SK-N-SH (cell line): Measurements from ENCODE around the gene ASPDH. TPM values are rescaled to one million over a fixed set of nuclear protein-coding genes. Genes with fewer than 3 reads are reported as not detected.

ENCODE experiments used
- CTCF ChIA-PET: fragments of 300-600, 350-600 bp; formaldehyde crosslinking; extraction: SDS; loops from one replicate; lab custom pipeline; 2021; lab: Yijun Ruan, JAX
- POLR2A ChIA-PET: fragments of 350-600 bp; sonication (Branson Sonifier 250); formaldehyde crosslinking; extraction: SDS; loops from one replicate; lab custom pipeline; 2020; ENCODE audit warnings: antibody characterized with exemption, inconsistent platforms; lab: Yijun Ruan, JAX
- DNase-seq: peaks from one replicate; pipeline ENCODE4 v3.0.0; 2012
- H2AFZ ChIP-seq: fragments of 200-600 bp; sonication (generic); 2 replicates; pipeline ENCODE4 v1.8.1; 2016; ENCODE audit warnings: antibody characterized with exemption, mild to moderate bottlenecking, low read depth
- H3F3A ChIP-seq: fragments of 200-600 bp; sonication (generic); replicated peaks from 2 replicates; pipeline ENCODE3; 2016; ENCODE audit warnings: antibody characterized with exemption, mild to moderate bottlenecking; ENCODE audit not compliant: insufficient read depth
- H3K27ac ChIP-seq, 2 experiments: fragments of 200-500 bp in 1 of 2; fragments of 200-600 bp in 1 of 2; sonication (Bioruptor generic) in 1 of 2; sonication (generic), shearing (Covaris generic) in 1 of 2; 2 replicates each; pipeline versions ENCODE4 v1.5.1 to v1.6.1; 2014 to 2016; ENCODE audit warnings: low read depth in 2 of 2, inconsistent platforms in 1 of 2, low read length in 1 of 2, mild to moderate bottlenecking in 1 of 2, mixed read lengths in 1 of 2
- H3K27me3 ChIP-seq: fragments of 200-600 bp; sonication (generic), shearing (Covaris generic); 2 replicates; pipeline ENCODE4 v1.6.1; 2016; ENCODE audit warnings: mixed run types; ENCODE audit not compliant: insufficient read depth
- H3K36me3 ChIP-seq, 2 experiments: fragments of 200-500 bp in 1 of 2; fragments of 200-600 bp in 1 of 2; sonication (Bioruptor generic) in 1 of 2; sonication (generic) in 1 of 2; replicated peaks in 1 of 2; 2 replicates each; pipeline versions ENCODE3 to v1.5.1; 2014 to 2016; ENCODE audit warnings: low read length in 1 of 2, mild to moderate bottlenecking in 1 of 2; ENCODE audit not compliant: insufficient read depth in 2 of 2, control insufficient read depth in 1 of 2
- H3K4me1 ChIP-seq, 2 experiments: fragments of 200-500 bp in 1 of 2; fragments of 200-600 bp in 1 of 2; sonication (Bioruptor generic) in 1 of 2; sonication (generic), shearing (Covaris generic) in 1 of 2; 2 replicates each; pipeline versions ENCODE4 v1.5.1 to v1.6.1; 2014 to 2016; ENCODE audit warnings: low read depth in 1 of 2, low read length in 1 of 2, mixed run types in 1 of 2; ENCODE audit not compliant: insufficient read depth in 2 of 2, control insufficient read depth in 1 of 2
- H3K4me2 ChIP-seq: fragments of 200-600 bp; sonication (generic), shearing (Covaris generic); 2 replicates; pipeline ENCODE4 v1.6.1; 2017; ENCODE audit warnings: mixed run types
- H3K4me3 ChIP-seq, 2 experiments: fragments of 200-500 bp in 1 of 2; fragments of 200-600 bp in 1 of 2; sonication (Bioruptor generic) in 1 of 2; sonication (generic), shearing (Covaris generic) in 1 of 2; 2 replicates each; pipeline versions ENCODE4 v1.5.1 to v1.8.1; 2014 to 2016; ENCODE audit warnings: low read depth in 2 of 2, inconsistent platforms in 1 of 2, low read length in 1 of 2, mild to moderate bottlenecking in 1 of 2, mixed read lengths in 1 of 2, moderate library complexity in 1 of 2
- H3K79me2 ChIP-seq: fragments of 200-600 bp; sonication (generic); 2 replicates; pipeline ENCODE4 v1.8.1; 2017; ENCODE audit warnings: mild to moderate bottlenecking; ENCODE audit not compliant: insufficient read depth
- H3K9ac ChIP-seq: fragments of 200-600 bp; sonication (generic); 2 replicates; pipeline ENCODE4 v1.6.1; 2017; ENCODE audit warnings: mixed run types
- H3K9me2 ChIP-seq: fragments of 200-600 bp; sonication (generic); 2 replicates; pipeline ENCODE4 v1.6.1; 2017; ENCODE audit warnings: mixed run types
- H3K9me3 ChIP-seq: fragments of 200-600 bp; sonication (generic); 2 replicates; pipeline ENCODE4 v1.6.1; 2017; ENCODE audit warnings: mixed run types, mild to moderate bottlenecking, moderate library complexity
- H4K20me1 ChIP-seq: fragments of 200-600 bp; sonication (generic); 2 replicates; pipeline ENCODE4 v1.6.1; 2017; ENCODE audit warnings: mild to moderate bottlenecking, mixed run types; ENCODE audit not compliant: insufficient read depth
- CHD2 ChIP-seq: fragments of 150-350 bp; IDR thresholded peaks from 2 replicates; pipeline ENCODE4 v1.6.1; 2018; ENCODE audit warnings: low read length; ENCODE audit not compliant: partially characterized antibody
- ELF1 ChIP-seq: IDR thresholded peaks from 2 replicates; pipeline ENCODE4 v1.4.0; 2012
- EZH2phosphoT487 ChIP-seq: fragments of 200-600 bp; sonication (generic); IDR thresholded peaks from 2 replicates; pipeline ENCODE4 v1.6.1; 2017; ENCODE audit warnings: low read depth, mixed run types, mild to moderate bottlenecking, antibody characterized with exemption, moderate library complexity, borderline replicate concordance
- FOSL2 ChIP-seq: IDR thresholded peaks from 2 replicates; pipeline ENCODE4 v1.4.0; 2012; ENCODE audit warnings: low read depth, mild to moderate bottlenecking, moderate library complexity, borderline replicate concordance
- FOXM1 ChIP-seq: IDR thresholded peaks from 2 replicates; pipeline ENCODE4 v1.4.0; 2012; ENCODE audit warnings: low read depth, mild to moderate bottlenecking
- GABPA ChIP-seq: IDR thresholded peaks from 2 replicates; pipeline ENCODE4 v1.4.0; 2012; ENCODE audit warnings: low read depth, mild to moderate bottlenecking
- JUND ChIP-seq: IDR thresholded peaks from 2 replicates; pipeline ENCODE4 v1.4.0; 2012
- NFIC ChIP-seq: IDR thresholded peaks from 2 replicates; pipeline ENCODE4 v1.4.0; 2012; ENCODE audit warnings: borderline replicate concordance
- RAD21 ChIP-seq: IDR thresholded peaks from 2 replicates; pipeline ENCODE4 v1.6.1; 2012; ENCODE audit warnings: mild to moderate bottlenecking, low read length
- TAF1 ChIP-seq: IDR thresholded peaks from 2 replicates; pipeline ENCODE4 v1.6.1; 2012; ENCODE audit warnings: low read depth, mild to moderate bottlenecking, low read length, moderate library complexity, borderline replicate concordance
- TCF12 ChIP-seq: IDR thresholded peaks from 2 replicates; pipeline ENCODE4 v1.4.0; 2012
- TEAD4 ChIP-seq: IDR thresholded peaks from 2 replicates; pipeline ENCODE4 v1.4.0; 2012; ENCODE audit warnings: mild to moderate bottlenecking, borderline replicate concordance; ENCODE audit not compliant: insufficient read depth
- WGBS: methylation state at CpG from one replicate; pipeline ENCODE4 v1.1.6; 2017; ENCODE audit warnings: low lambda C conversion rate; 5-methylcytosine and 5-hydroxymethylcytosine counted together
- polyA plus RNA-seq, 3 experiments: library from polyadenylated mRNA; depleted of rRNA; stranded (reverse); fragments of >200 nt; gene quantifications; 2 replicates each; pipeline ENCODE4 v1.2.3, GENCODE V29; 2012
- TF ChIP-seq, protein P1 (sequence below): IDR thresholded peaks from 2 replicates; pipeline ENCODE4 v1.4.0; 2012; ENCODE audit warnings: low read depth, borderline replicate concordance
- TF ChIP-seq, protein P2 (sequence below): fragments of 200-600 bp; sonication (generic); IDR thresholded peaks from 2 replicates; pipeline ENCODE4 v1.6.1; 2017; ENCODE audit warnings: antibody characterized with exemption, mild to moderate bottlenecking, moderate library complexity
- TF ChIP-seq, protein P3 (sequence below): IDR thresholded peaks from 2 replicates; pipeline ENCODE4 v1.6.1; 2012; ENCODE audit warnings: mild to moderate bottlenecking, low read depth, low read length, moderate library complexity

ASPDH gene
- polyA plus RNA-seq, 1 of the 3 experiments (the other 2 are of a cell fraction), result 0.07 TPM

DNA sequence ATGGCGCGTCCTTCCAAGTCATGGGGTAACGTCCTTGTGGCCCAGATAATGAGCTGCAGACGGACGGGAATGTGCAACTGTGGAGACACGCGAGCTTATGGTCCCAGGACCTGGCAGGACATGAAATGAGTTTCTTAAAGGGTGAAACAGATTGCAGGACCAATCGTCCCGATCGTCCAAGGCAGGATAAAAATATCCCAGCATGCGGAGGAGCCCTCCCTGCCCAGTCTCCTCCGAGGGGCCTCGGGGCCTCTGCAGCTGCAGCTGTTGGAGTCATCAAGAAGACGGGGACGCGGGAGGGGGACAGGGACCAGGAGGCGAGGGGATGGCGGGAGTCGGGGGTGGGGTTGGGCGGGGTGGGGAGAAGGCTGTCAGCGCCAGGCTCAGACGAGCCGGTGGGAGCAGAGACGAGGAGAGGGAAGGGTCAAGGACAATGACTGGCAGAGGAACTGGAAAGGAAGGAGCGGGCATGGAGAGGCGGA lies 22.7 kb downstream of the ASPDH start:
- H3K4me2 ChIP-seq, result no peak overlapping the region
- ChIA-PET POLR2A (interaction anchor here (0.6 kb wide), 1 partner anchor 18 kb away, joined by 4 read pairs; no protein-coding TSS in a partner anchor), CTCF (interaction anchor here (3.1 kb wide), 1 partner anchor 66 kb away, joined by 9 read pairs; no protein-coding TSS in a partner anchor)
- H4K20me1 ChIP-seq, result no peaks in the 10 kb centered on the region
- H3K4me3 ChIP-seq, result no peak overlapping the region
- H3K4me1 ChIP-seq, result peaks cover 0 to 3% of the 10 kb centered on the region in 2 experiments; a peak in 1 of 4 replicates
- peaks cover 5% of the 10 kb centered on the region; the same call in 1 of the 2 replicates for H3K27me3 ChIP-seq
- no peaks in the 10 kb centered on the region for H3K79me2 ChIP-seq
- H3F3A ChIP-seq, result no peaks in the 10 kb centered on the region
- no peak overlapping the region for H2AFZ ChIP-seq
- H3K9me2 ChIP-seq, result no peaks in the 10 kb centered on the region
- H3K9me3 ChIP-seq, result no peaks in the 10 kb centered on the region; the same call in 1 of the 2 replicates
- TF ChIP-seq JUND (no peak), NFIC (no peak), CHD2 (no peak), EZH2phosphoT487 (no peak), GABPA (no peak), TAF1 (no peak), TEAD4 (no peak), ELF1 (no peak), FOXM1 (no peak), FOSL2 (no peak), RAD21 (no peak), TCF12 (no peak)
- TF ChIP-seq, protein P1, sequence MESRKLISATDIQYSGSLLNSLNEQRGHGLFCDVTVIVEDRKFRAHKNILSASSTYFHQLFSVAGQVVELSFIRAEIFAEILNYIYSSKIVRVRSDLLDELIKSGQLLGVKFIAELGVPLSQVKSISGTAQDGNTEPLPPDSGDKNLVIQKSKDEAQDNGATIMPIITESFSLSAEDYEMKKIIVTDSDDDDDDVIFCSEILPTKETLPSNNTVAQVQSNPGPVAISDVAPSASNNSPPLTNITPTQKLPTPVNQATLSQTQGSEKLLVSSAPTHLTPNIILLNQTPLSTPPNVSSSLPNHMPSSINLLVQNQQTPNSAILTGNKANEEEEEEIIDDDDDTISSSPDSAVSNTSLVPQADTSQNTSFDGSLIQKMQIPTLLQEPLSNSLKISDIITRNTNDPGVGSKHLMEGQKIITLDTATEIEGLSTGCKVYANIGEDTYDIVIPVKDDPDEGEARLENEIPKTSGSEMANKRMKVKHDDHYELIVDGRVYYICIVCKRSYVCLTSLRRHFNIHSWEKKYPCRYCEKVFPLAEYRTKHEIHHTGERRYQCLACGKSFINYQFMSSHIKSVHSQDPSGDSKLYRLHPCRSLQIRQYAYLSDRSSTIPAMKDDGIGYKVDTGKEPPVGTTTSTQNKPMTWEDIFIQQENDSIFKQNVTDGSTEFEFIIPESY, result no peak
- TF ChIP-seq, protein P2, sequence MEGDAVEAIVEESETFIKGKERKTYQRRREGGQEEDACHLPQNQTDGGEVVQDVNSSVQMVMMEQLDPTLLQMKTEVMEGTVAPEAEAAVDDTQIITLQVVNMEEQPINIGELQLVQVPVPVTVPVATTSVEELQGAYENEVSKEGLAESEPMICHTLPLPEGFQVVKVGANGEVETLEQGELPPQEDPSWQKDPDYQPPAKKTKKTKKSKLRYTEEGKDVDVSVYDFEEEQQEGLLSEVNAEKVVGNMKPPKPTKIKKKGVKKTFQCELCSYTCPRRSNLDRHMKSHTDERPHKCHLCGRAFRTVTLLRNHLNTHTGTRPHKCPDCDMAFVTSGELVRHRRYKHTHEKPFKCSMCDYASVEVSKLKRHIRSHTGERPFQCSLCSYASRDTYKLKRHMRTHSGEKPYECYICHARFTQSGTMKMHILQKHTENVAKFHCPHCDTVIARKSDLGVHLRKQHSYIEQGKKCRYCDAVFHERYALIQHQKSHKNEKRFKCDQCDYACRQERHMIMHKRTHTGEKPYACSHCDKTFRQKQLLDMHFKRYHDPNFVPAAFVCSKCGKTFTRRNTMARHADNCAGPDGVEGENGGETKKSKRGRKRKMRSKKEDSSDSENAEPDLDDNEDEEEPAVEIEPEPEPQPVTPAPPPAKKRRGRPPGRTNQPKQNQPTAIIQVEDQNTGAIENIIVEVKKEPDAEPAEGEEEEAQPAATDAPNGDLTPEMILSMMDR, result no peak
- TF ChIP-seq, protein P3, sequence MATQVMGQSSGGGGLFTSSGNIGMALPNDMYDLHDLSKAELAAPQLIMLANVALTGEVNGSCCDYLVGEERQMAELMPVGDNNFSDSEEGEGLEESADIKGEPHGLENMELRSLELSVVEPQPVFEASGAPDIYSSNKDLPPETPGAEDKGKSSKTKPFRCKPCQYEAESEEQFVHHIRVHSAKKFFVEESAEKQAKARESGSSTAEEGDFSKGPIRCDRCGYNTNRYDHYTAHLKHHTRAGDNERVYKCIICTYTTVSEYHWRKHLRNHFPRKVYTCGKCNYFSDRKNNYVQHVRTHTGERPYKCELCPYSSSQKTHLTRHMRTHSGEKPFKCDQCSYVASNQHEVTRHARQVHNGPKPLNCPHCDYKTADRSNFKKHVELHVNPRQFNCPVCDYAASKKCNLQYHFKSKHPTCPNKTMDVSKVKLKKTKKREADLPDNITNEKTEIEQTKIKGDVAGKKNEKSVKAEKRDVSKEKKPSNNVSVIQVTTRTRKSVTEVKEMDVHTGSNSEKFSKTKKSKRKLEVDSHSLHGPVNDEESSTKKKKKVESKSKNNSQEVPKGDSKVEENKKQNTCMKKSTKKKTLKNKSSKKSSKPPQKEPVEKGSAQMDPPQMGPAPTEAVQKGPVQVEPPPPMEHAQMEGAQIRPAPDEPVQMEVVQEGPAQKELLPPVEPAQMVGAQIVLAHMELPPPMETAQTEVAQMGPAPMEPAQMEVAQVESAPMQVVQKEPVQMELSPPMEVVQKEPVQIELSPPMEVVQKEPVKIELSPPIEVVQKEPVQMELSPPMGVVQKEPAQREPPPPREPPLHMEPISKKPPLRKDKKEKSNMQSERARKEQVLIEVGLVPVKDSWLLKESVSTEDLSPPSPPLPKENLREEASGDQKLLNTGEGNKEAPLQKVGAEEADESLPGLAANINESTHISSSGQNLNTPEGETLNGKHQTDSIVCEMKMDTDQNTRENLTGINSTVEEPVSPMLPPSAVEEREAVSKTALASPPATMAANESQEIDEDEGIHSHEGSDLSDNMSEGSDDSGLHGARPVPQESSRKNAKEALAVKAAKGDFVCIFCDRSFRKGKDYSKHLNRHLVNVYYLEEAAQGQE, result no peak
- no peak overlapping the region for H3K27ac ChIP-seq
- 44% methylated on average over 25 of the region's 26 CpGs for WGBS
- no peak for DNase-seq
- H3K36me3 ChIP-seq, result peaks cover 0 to 3% of the 10 kb centered on the region in 2 experiments
- no peak overlapping the region for H3K9ac ChIP-seq
